HG02852 (cell line): Measurements from ENCODE around the gene ARHGEF5.

Experiments used
- ATAC-seq: cut with Tn5 transposase; IDR thresholded peaks from one replicate; pipeline ENCODE4 v1.9.1; 2021; ENCODE audit warnings: mild to moderate bottlenecking, moderate library complexity; ENCODE audit not compliant: unreplicated experiment

ARHGEF5 gene

GRCh38 chr7:144379776-144380384 lies 24.7 kb downstream of the ARHGEF5 start:
- no peak for ATAC-seq

- ATAC-seq = peak; percentile 89
These were observed 28.9 kb downstream of the ARHGEF5 start for GRCh38 chr7:144384071-144384470.

- no peak for ATAC-seq
These were observed 29.5 kb downstream of the ARHGEF5 start for GRCh38 chr7:144384555-144385245.

GRCh38 chr7:144386741-144387140 lies 31.5 kb downstream of the ARHGEF5 start:
- no peak for ATAC-seq

- no peak for ATAC-seq
These were observed 33.7 kb downstream of the ARHGEF5 start for GRCh38 chr7:144388950-144389349.

- no peak for ATAC-seq
These were observed 35.3 kb downstream of the ARHGEF5 start for GRCh38 chr7:144390481-144390880.

GRCh38 chr7:144391014-144391413 lies 35.8 kb downstream of the ARHGEF5 start:
- ATAC-seq = no peak

- peak; percentile 87 for ATAC-seq
These were observed 36.6 kb downstream of the ARHGEF5 start for GRCh38 chr7:144391823-144392255.

GRCh38 chr7:144397086-144397485 lies 41.9 kb downstream of the ARHGEF5 start:
- no peak for ATAC-seq

- no peak for ATAC-seq
These were observed 43.1 kb downstream of the ARHGEF5 start for GRCh38 chr7:144398291-144398690.

- no peak for ATAC-seq
These were observed 43.7 kb downstream of the ARHGEF5 start for GRCh38 chr7:144398911-144399310.

GRCh38 chr7:144399946-144400345 lies 44.7 kb downstream of the ARHGEF5 start:
- no peak for ATAC-seq

- no peak for ATAC-seq
These were observed 46.3 kb downstream of the ARHGEF5 start for GRCh38 chr7:144401490-144401889.

- no peak for ATAC-seq
These were observed 47.9 kb downstream of the ARHGEF5 start for GRCh38 chr7:144403102-144403501.

GRCh38 chr7:144403649-144404061 lies 48.5 kb downstream of the ARHGEF5 start, which contains the start of gene NOBOX:
Gene NOBOX, minus strand, starts transcription at chr7:144403693.
- no peak for ATAC-seq

- ATAC-seq = no peak
These were observed 49.7 kb downstream of the ARHGEF5 start for GRCh38 chr7:144404946-144405345.

GRCh38 chr7:144407266-144407931 lies 52.2 kb downstream of the ARHGEF5 start:
- no peak for ATAC-seq

- ATAC-seq = no peak
These were observed 52.9 kb downstream of the ARHGEF5 start for GRCh38 chr7:144408121-144408520.

GRCh38 chr7:144410441-144410840 lies 55.2 kb downstream of the ARHGEF5 start:
- no peak for ATAC-seq

- no peak for ATAC-seq
These were observed 59.6 kb downstream of the ARHGEF5 start for GRCh38 chr7:144414815-144415214.

- ATAC-seq = no peak
These were observed 60.7 kb downstream of the ARHGEF5 start for GRCh38 chr7:144415858-144416257.

GRCh38 chr7:144416341-144416740 lies 61.1 kb downstream of the ARHGEF5 start:
- ATAC-seq = no peak
